Lung microvascular endothelial cell (primary cell): ENCODE measurements around the gene TIAM2. TPM values are rescaled to one million over a fixed set of nuclear protein-coding genes. Genes with fewer than 3 reads are reported as not detected.
A peak's percentile ranks its signal among the peaks of the same experiment; 100 is the strongest.
"Not testable (repeated sequence)": the region's sequence is repeated elsewhere in the genome, so short reads cannot be mapped to it uniquely, and the experiment has no call there.

Experiments
- DNase-seq, 2 donors: peaks; one replicate each; pipeline versions ENCODE4 v3.0.0 to v3.0.0-alpha.2; 2010; ENCODE audit warnings: low read depth in 2 of 2
- total RNA-seq: library from RNA; depleted of rRNA; stranded (reverse); fragments of >200 nt; gene quantifications from 2 replicates; pipeline ENCODE4 v1.2.1, GENCODE V29; 2014

TIAM2 gene
- total RNA-seq, 1 donor from 2014 or later = 17.9 TPM

- no peak for DNase-seq
Measured at GRCh38 chr6:155224618-155225017, 229.5 kb downstream of the TIAM2 start.

- no peak for DNase-seq
Measured at GRCh38 chr6:155227046-155227445, 231.9 kb downstream of the TIAM2 start.

- DNase-seq = no peak
Measured at GRCh38 chr6:155228546-155229166, 233.5 kb downstream of the TIAM2 start.

- not testable (repeated sequence) for DNase-seq
Measured at GRCh38 chr6:155230975-155231374, 235.9 kb downstream of the TIAM2 start.

GRCh38 chr6:155232848-155233247, 237.7 kb downstream of the TIAM2 start:
- DNase-seq = no peak

GRCh38 chr6:155234167-155234566, 239.1 kb downstream of the TIAM2 start:
- no peak for DNase-seq

GRCh38 chr6:155234687-155235086, 239.6 kb downstream of the TIAM2 start:
- no peak for DNase-seq

- DNase-seq = no peak
Measured at GRCh38 chr6:155235087-155235486, 240.0 kb downstream of the TIAM2 start.

GRCh38 chr6:155237613-155238012, 242.5 kb downstream of the TIAM2 start:
- DNase-seq = no peak

GRCh38 chr6:155240905-155241600, 245.9 kb downstream of the TIAM2 start:
- DNase-seq = no peak

GRCh38 chr6:155241966-155242365, 246.9 kb downstream of the TIAM2 start:
- no peak for DNase-seq

GRCh38 chr6:155244434-155244833, 249.3 kb downstream of the TIAM2 start:
- DNase-seq = no peak

GRCh38 chr6:155245193-155245592, 250.1 kb downstream of the TIAM2 start:
- DNase-seq = no peak

- no peak for DNase-seq
Measured at GRCh38 chr6:155245831-155246230, 250.7 kb downstream of the TIAM2 start.

GRCh38 chr6:155246825-155247224, 251.7 kb downstream of the TIAM2 start:
- no peak for DNase-seq

GRCh38 chr6:155247618-155248007, 252.5 kb downstream of the TIAM2 start:
- no peak for DNase-seq

- DNase-seq = peak; percentile 80 to 83
Measured at GRCh38 chr6:155248008-155249001, 253.2 kb downstream of the TIAM2 start.

- DNase-seq = no peak
Measured at GRCh38 chr6:155250701-155251381, 255.7 kb downstream of the TIAM2 start.

- no peak for DNase-seq
Measured at GRCh38 chr6:155252581-155252980, 257.5 kb downstream of the TIAM2 start.

GRCh38 chr6:155253337-155253736, 258.2 kb downstream of the TIAM2 start:
- no peak for DNase-seq

- no peak for DNase-seq
Measured at GRCh38 chr6:155254139-155254538, 259.0 kb downstream of the TIAM2 start.
